Spleen (tissue), 11 donors: ENCODE results near the gene TYW1. TPM values are rescaled to one million over a fixed set of nuclear protein-coding genes. Genes with fewer than 3 reads are reported as not detected.
A peak's percentile ranks its signal among the peaks of the same experiment; 100 is the strongest.
"Not testable (repeated sequence)": the region's sequence is repeated elsewhere in the genome, so short reads cannot be mapped to it uniquely, and the experiment has no call there.

ENCODE experiments used
- DNase-seq: peaks from one replicate; pipeline ENCODE4 v3.0.0-alpha.2; 2020
- H3K27ac ChIP-seq, 8 donors: fragments of 200-600 bp; sonication (generic) in 7 of 8; 1 replicate in 4 of 8; 2 replicates in 4 of 8; pipeline versions ENCODE4 v1.5.0 to v1.8.0; 2016 to 2021; ENCODE audit warnings: inconsistent platforms in 4 of 8, mild to moderate bottlenecking in 4 of 8, moderate library complexity in 1 of 8
- H3K27me3 ChIP-seq, 7 donors: fragments of 200-600 bp; sonication (generic) in 6 of 7; replicated peaks in 1 of 7; 1 replicate in 4 of 7; 2 replicates in 3 of 7; pipeline versions ENCODE4 v1.5.0 to v1.8.0; 2016 to 2021; ENCODE audit warnings: inconsistent platforms in 3 of 7, mild to moderate bottlenecking in 1 of 7
- H3K36me3 ChIP-seq, 6 donors: fragments of 200-600 bp; sonication (generic) in 5 of 6; 1 replicate in 4 of 6; 2 replicates in 2 of 6; pipeline versions ENCODE4 v1.5.0 to v1.8.0; 2016 to 2021; ENCODE audit warnings: inconsistent platforms in 2 of 6
- H3K4me1 ChIP-seq, 6 donors: fragments of 200-600 bp; sonication (generic) in 5 of 6; 1 replicate in 3 of 6; 2 replicates in 3 of 6; pipeline versions ENCODE4 v1.5.0 to v1.8.0; 2016 to 2021; ENCODE audit warnings: inconsistent platforms in 3 of 6
- H3K4me3 ChIP-seq, 8 donors: fragments of 200-600 bp; sonication (generic) in 7 of 8; 1 replicate in 4 of 8; 2 replicates in 4 of 8; pipeline versions ENCODE4 v1.5.0 to v1.8.0; 2016 to 2021; ENCODE audit warnings: inconsistent platforms in 4 of 8, mild to moderate bottlenecking in 4 of 8, moderate library complexity in 2 of 8
- H3K9me3 ChIP-seq, 8 donors: fragments of 200-600 bp; sonication (generic) in 7 of 8; 1 replicate in 4 of 8; 2 replicates in 4 of 8; pipeline versions ENCODE4 v1.5.0 to v1.8.0; 2016 to 2021; ENCODE audit warnings: inconsistent platforms in 4 of 8
- POLR2A ChIP-seq, 3 donors: fragments of 450-650 bp; IDR thresholded peaks; one replicate each; pipeline ENCODE4 v1.5.1; 2017; ENCODE audit warnings: antibody characterized with exemption in 3 of 3, mild to moderate bottlenecking in 1 of 3
- POLR2AphosphoS5 ChIP-seq, 3 donors: sonication (generic); formaldehyde crosslinking; IDR thresholded peaks; one replicate each; pipeline ENCODE4 v1.5.1; 2017; ENCODE audit warnings: antibody characterized with exemption in 3 of 3
- WGBS, 5 donors: extraction: QIAGEN DNeasy Blood & Tissue Kit in 3 of 5; methylation state at CpG; one replicate each; pipeline versions ENCODE4 v1.1.5 to v1.1.7; 2013 to 2018; 5-methylcytosine and 5-hydroxymethylcytosine counted together
- intact Hi-C: fragments of 100-400 bp; cut with DNase I; formaldehyde crosslinking; loops from one replicate; pipeline ENCODE4 v1.15.0; 2023; ENCODE audit warnings: low total_unique reads
- polyA plus RNA-seq, 3 donors: library from polyadenylated mRNA; stranded (reverse); fragments of 200-250 nt; gene quantifications; one replicate each; pipeline ENCODE4 v1.2.1, GENCODE V29; 2013
- total RNA-seq, 7 donors: library from RNA; depleted of rRNA in 3 of 7; stranded (reverse); fragments of >200 nt in 3 of 7; fragmentation: NEBNext Ultra II Directional in 4 of 7; extraction: Animal tissue kit (Norgen Biotek cat#: 25700) in 4 of 7; gene quantifications; one replicate each; pipeline versions ENCODE4 v1.1.0 to v1.2.1, GENCODE V29; 2016 to 2021
- TF ChIP-seq, protein P1 (sequence below), 11 experiments: fragments of 200-600 bp in 7 of 11; fragments of 450-650 bp in 4 of 11; sonication (generic) in 4 of 11; IDR thresholded peaks in 8 of 11; conservative IDR thresholded peaks in 3 of 11; 1 replicate in 7 of 11; 2 replicates in 4 of 11; pipeline versions ENCODE4 v1.4.0 to v1.8.0; 2016 to 2021; ENCODE audit warnings: antibody characterized with exemption in 11 of 11, inconsistent platforms in 4 of 11, mild to moderate bottlenecking in 1 of 11
- donor health status: healthy with polysubstance abuse.
- donor health status: DM: no; HTN: no; CAD: no; lungs with moderate emphysema.
- donor health status: DM: no; HTN: no; CAD: no.
- donor health status: Bipolar disorder and iron deficiency.
- donor health status: healthy.
- donor health status: DM: no; HTN: no; CAD: no.
- donor health status: DM: yes; HTN: yes; CAD: no.

Gene TYW1
- total and polyA plus RNA-seq, 10 donors, result 4.9 to 83.6 (median 20.8) TPM

- Histone ChIP-seq H3K4me3 (no peak overlapping the region), H3K27ac (no peak overlapping the region), H3K36me3 (peaks cover 0 to 74% (median 21%) of the 10 kb centered on the region in 6 donors), H3K9me3 (peaks cover 0 to 13% (median 9%) of the 10 kb centered on the region in 8 donors), H3K27me3 (no peaks in the 10 kb centered on the region), H3K4me1 (no peaks in the 10 kb centered on the region)
- intact Hi-C loops, result no loop called here
- DNase-seq, result no peak
- 81 to 98% (median 87%) methylated on average over 5 of the region's 5 CpGs for WGBS, 5 donors
- TF ChIP-seq POLR2A (IDR thresholded peaks at IDR 0.05), result no peak
- no peak for TF ChIP-seq POLR2AphosphoS5 (IDR thresholded peaks at IDR 0.05)
- TF ChIP-seq, protein P1, sequence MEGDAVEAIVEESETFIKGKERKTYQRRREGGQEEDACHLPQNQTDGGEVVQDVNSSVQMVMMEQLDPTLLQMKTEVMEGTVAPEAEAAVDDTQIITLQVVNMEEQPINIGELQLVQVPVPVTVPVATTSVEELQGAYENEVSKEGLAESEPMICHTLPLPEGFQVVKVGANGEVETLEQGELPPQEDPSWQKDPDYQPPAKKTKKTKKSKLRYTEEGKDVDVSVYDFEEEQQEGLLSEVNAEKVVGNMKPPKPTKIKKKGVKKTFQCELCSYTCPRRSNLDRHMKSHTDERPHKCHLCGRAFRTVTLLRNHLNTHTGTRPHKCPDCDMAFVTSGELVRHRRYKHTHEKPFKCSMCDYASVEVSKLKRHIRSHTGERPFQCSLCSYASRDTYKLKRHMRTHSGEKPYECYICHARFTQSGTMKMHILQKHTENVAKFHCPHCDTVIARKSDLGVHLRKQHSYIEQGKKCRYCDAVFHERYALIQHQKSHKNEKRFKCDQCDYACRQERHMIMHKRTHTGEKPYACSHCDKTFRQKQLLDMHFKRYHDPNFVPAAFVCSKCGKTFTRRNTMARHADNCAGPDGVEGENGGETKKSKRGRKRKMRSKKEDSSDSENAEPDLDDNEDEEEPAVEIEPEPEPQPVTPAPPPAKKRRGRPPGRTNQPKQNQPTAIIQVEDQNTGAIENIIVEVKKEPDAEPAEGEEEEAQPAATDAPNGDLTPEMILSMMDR (IDR thresholded peaks at IDR 0.05 in 8 of 11, conservative IDR thresholded peaks at IDR 0.05 in 3 of 11), result no peak
These were observed 36.6 kb downstream of the TYW1 start for GRCh38 chr7:67033251-67033650.

- H3K27me3 ChIP-seq, H3K4me1 ChIP-seq, H3K9me3 ChIP-seq, H3K27ac ChIP-seq, H3K4me3 ChIP-seq, intact Hi-C loops, DNase-seq: not testable (repeated sequence)
- 93 to 96% (median 94%) methylated on average over 9 to 10 of the region's 10 CpGs for WGBS, 5 donors
- peaks cover 0 to 57% (median 10%) of the 10 kb centered on the region in 6 donors for H3K36me3 ChIP-seq
These were observed 40.1 kb downstream of the TYW1 start for GRCh38 chr7:67036432-67037395.

GRCh38 chr7:67040832-67041231, 44.2 kb downstream of the TYW1 start:
- peaks cover 0 to 24% (median 0%) of the 10 kb centered on the region in 6 donors for H3K36me3 ChIP-seq
- H3K27me3 ChIP-seq, H3K4me3 ChIP-seq, DNase-seq, H3K4me1 ChIP-seq, intact Hi-C loops, H3K9me3 ChIP-seq, H3K27ac ChIP-seq: not testable (repeated sequence)
- TF ChIP-seq, protein P1 (IDR thresholded peaks at IDR 0.05 in 8 of 11, conservative IDR thresholded peaks at IDR 0.05 in 3 of 11), result peak in 7 of 11 experiments; percentile 19 to 53 (median 47)
- WGBS, 5 donors, result 58 to 77% (median 64%) methylated on average over 2 of the region's 2 CpGs

GRCh38 chr7:67042781-67043558, 46.3 kb downstream of the TYW1 start:
- H3K27me3 ChIP-seq, H3K9me3 ChIP-seq, DNase-seq, H3K4me1 ChIP-seq, H3K4me3 ChIP-seq, intact Hi-C loops: not testable (repeated sequence)
- Histone ChIP-seq H3K27ac (peak overlapping the region in 1 of 8 donors; percentile 33), H3K36me3 (peaks cover 0 to 10% (median 0%) of the 10 kb centered on the region in 6 donors)
- 80 to 91% (median 83%) methylated on average over 5 of the region's 5 CpGs for WGBS, 5 donors

DNA sequence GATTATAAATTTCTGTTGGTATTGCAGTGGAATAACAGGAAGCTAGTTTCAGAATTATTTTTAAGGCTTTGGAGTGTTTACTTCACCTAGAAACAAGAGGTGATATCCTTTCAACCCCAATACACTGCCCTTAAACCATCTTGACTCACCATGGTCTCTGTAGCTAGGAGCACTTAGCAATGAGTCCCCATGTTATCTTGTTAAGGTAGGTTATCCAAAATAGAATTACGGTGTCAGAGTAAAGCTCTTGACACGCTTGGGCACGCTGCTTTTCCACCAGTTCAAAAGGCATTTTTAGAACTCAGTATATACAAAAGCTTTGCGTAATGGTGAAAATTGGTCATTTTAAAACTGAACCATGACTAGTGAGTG, 46.9 kb downstream of the TYW1 start:
- DNase-seq, intact Hi-C loops, H3K27me3 ChIP-seq, H3K9me3 ChIP-seq, H3K4me3 ChIP-seq, H3K4me1 ChIP-seq: not testable (repeated sequence)
- H3K36me3 ChIP-seq, result peaks cover 0 to 12% (median 0%) of the 10 kb centered on the region in 6 donors
- H3K27ac ChIP-seq, result peak overlapping the region in 1 of 8 donors; percentile 33
- WGBS, 5 donors, result 92 to 97% (median 96%) methylated on average over 4 of the region's 4 CpGs
